Dermis blood vessel endothelial cell (primary cell): ENCODE measurements around the gene FCRLB. TPM values are rescaled to one million over a fixed set of nuclear protein-coding genes. Genes with fewer than 3 reads are reported as not detected.
"Not testable (repeated sequence)": the region's sequence is repeated elsewhere in the genome, so short reads cannot be mapped to it uniquely, and the experiment has no call there.

Experiments used
- DNase-seq: peaks from one replicate; pipeline ENCODE4 v3.0.0; 2010
- total RNA-seq: library from RNA; depleted of rRNA; stranded (reverse); fragments of >200 nt; gene quantifications from 2 replicates; pipeline ENCODE4 v1.2.3, GENCODE V29; 2014

The FCRLB gene
- total RNA-seq, 1 donor from 2014 or later = 0.51 TPM

DNA sequence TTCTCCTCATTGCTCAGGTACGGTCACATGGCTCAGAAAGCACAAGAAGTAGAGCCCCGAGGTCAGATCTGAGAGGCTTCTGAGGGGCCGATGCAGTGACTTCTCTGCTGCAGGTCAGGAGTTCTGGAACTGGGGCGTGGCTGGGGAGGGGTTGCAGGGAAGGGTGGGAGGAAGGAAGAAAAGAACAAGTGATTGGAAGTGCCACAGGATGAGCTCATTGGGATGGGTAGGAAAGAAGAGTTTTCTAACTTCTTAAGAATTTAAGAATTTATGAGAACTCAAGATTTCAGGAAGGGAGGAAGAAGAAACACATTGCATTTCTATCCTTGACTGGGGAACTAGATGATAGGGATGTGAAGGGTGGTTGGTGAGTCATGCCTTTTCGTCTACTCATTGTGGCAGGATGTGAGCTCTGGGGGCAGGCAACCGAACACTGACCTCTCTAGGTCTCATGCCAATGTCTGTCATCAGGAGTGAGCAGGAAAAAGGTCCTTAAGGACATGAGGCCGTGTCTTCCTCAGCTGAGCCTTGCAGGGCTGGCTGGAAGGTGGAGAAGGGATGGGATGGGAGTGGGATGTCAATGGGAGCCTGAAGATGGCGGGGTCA, 497 bp downstream of the FCRLB start:
- no peak for DNase-seq

DNA sequence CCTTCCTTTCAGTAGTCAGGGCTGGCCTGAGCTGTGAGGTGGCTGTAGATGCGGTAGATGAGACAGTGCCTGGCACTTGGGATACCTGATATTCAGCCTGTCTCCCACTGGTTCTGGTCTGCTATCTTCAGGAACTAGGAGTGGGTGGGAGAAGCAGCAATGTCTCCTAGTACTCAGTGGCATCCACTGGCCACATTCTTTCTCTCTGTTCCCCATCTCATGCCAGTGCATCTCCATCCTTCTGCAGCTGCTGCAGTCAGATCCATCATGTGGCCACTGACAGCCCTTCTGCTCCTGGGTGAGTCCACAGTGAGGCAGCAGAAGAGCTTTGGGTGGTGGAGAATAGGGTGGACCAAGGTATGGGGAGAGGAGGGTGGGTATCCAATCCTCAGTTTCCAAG, 1.1 kb downstream of the FCRLB start:
- no peak for DNase-seq

DNA sequence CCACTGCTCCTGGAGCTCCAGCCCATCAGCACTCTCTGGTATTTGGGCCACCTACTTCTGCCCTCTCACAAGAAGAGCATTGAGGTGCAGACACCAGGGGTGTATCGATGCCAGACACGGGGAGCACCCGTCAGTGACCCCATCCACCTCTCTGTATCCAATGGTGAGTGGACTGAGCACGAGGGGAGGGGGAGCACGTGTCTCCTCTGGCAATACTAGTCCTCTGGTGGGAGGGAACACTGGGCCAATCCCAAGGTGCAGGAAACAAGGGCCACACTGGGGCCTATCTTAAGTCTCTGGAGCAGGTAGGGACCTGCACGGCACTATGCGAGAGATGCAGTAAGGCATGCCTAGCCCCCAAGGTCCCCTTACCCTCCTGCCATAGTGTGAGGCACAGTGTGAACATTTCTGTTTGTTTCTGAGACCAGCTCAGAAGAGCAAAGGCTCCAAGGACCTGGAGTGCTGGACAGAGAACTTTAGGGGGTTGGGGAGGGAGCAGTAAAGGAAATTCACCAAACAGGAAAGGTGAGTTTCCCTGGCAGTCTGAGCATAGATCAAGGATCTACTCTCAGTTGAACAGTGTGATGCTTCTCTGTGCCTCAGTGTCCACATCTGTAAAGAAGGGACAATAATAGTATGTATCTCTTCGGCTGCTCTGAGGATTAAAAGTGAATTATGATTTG, 2.3 kb downstream of the FCRLB start:
- DNase-seq = no peak

DNA sequence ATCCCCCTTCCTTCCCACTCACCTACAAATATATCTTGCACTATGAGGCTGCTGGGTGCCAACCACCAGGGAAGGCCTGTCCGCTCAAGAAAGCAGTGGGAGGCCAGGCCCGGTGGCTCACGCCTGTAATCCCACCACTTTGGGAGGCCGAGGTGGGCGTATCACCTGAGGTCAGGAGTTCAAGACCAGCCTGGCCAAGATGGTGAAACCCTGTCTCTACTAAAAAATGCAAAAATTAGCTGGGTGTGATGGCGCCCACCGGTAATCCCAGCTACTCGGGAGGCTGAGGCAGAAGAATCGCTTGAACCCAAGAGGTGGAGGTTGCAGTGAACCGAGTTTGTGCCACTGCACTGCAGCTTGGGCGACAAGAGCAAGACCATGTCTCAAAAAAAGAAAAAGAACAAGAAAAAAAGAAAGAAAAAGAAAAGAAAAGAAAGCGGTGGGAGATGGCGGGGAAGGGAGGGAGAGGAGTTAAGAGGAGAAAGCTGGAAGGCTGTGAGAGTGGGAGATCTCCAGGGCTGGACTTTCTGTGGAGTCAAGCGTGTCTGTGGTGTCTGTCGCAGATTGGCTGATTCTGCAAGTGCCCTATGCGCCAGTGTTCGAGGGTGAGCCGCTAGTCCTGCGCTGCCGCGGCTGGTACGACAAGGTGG, 4.0 kb downstream of the FCRLB start:
- not testable (repeated sequence) for DNase-seq

DNA sequence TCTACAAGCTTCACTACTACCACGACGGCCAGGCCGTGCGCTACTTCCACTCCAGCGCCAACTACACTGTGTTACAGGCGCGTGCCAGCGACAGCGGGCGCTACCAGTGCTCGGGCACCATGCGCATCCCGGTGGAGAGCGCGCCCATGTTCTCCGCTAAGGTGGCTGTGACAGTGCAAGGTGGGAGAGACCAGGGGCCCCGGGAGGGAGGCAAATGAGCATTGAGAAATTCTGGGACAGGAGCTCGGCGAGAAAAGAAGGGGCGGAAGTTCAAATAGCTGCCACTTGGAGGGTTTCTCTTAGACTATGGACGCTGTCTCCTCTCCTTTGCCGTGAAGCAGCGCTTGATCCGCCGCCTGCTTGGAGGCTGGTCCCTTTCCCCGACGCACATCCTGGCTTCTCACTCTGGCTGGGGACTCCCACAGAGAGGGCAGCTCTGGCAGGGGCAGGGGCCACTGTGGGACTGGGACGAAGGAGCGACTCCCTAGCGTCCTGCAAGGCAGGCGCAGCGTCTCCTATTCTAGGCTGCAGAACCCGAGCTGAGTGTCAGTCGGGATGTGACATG, 4.6 kb downstream of the FCRLB start:
- DNase-seq = peak; percentile 46

DNA sequence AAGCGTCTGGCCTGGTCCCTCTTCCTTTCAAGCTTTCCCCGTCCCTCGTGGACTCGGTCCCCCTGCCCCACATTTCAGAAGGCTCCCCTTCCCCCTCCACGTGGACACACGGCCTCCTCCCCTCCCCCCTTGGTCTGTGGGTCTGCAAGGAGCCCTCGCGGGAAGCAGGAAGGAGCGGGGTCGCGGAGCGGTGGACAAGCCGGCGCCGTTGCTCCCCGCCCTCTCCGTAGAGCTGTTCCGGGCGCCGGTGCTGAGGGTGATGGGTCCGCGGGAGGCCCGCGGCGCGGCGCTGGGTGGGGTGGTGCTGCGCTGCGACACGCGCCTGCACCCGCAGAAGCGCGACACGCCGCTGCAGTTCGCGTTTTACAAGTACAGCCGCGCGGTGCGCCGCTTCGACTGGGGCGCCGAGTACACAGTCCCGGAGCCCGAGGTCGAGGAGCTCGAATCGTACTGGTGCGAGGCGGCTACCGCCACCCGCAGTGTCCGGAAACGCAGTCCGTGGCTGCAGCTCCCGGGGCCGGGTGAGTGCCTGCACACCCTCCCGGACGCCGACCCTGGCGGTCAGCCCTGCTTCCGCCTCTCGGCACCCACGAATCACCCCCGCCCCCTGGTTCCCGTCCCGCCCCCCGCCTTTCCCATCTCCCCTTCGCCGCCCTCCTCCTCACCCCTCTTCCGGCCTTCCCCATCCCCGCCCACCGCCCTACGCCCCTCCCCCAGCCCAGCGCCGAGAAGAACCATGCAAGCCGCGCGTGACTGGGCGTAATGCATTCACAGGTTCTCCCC, 5.3 kb downstream of the FCRLB start:
- DNase-seq = peak; percentile 51

DNA sequence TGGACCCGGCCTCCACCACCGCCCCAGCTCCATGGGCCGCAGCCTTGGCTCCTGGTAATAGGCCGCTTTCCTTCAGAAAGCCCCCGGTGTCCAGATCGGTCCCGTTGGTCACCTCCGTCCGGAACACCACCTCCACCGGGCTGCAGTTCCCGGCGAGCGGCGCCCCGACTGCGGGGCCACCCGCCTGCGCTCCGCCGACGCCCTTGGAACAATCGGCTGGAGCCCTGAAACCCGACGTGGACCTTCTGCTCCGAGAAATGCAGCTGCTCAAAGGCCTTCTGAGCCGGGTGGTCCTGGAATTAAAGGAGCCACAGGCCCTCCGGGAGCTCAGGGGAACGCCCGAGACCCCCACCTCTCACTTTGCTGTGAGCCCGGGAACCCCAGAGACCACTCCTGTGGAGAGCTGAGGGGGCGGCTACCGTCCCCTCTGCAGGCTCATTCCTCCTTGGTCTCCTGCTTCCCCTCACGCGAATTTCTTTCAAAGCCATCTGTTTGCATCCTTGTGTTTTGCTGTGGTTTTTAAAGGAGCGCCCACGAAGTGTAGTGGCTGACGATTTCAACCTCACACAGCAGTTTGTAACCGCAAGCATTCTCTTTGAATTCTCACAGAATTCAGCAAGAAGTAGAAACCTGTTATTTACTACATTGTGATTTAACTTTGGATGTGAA, 6.0 kb downstream of the FCRLB start:
- DNase-seq = no peak

DNA sequence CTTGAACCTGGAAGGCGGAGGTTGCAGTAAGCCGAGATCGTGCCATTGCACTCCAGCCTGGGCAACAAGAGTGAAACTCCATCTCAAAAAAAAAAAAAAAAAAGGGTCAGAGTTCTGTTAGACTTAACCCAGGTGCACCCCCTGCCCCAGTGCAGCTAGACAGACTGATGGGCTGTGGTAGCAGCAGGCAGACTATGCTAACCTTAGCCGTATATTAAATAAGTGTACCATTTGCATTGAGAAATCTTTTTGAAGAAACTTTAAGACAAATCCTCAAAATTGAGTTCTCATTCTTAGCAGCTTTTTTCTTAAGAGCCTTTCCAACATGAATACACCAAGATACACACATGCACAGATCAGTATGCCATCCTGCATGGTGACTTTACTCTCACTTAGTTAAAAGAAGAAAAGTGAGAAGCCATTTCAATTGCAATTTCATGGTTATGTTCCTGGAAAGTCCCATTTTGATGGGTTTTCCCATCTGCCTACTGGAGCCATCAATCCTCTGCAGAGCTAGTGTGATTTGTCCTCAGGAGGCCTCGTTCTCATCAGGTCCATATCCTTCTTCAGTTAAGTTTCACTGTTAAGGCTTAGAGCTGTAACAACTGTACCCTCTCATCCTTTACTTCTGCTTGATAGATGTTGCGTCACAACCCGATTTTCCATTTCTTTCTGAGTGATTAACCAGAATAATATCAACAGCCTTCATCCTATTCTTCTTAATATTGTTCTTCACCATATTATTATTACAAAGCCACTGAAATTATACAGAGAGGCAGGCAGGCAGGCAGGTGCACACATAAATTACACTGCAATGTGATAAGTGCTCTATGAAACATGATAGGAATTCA, 7.3 kb downstream of the FCRLB start:
- no peak for DNase-seq

DNA sequence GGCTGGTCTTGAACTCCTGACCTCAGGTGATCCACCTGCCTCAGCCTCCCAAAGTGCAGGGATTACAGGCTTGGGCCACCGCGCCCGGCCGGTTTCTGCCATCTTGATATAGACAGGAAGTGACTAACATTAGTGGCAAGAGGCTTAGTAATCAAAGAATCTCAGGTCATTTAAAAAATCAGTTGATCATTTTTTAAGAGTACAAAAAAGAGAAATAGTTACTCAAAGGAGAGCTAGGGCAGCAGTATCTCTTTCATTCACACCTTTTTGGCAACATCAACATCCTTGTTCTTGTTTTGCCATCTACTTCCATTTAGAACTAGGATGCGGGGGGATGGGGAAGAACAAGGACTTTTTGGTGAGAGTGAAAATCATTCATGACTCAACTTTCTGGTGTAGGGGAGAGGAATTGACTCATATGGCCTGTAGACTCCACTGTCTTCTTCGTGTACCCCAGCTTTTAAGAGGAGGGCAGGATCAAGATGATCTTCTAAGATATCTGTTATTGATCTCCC, 8.8 kb downstream of the FCRLB start:
- peak; percentile 57 for DNase-seq

DNA sequence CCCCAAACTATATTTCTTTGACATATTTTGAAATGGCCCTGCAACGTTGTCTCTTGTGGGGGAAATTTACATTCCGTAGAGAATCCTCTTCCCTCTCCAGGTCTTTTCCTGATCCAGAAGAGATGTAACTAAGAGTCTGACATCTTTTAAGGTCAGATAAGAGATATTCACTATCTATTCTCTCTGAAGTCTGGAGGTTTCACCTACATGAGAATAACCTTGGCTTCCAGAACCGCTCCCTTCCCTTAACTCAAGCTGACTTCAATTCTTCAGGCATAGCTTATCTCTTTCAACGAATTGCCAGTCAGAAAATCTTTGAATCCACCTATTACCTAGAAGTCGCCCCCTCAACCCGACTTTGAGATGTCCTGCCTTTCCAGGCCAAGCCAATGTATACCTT, 9.9 kb downstream of the FCRLB start:
- DNase-seq = no peak

DNA sequence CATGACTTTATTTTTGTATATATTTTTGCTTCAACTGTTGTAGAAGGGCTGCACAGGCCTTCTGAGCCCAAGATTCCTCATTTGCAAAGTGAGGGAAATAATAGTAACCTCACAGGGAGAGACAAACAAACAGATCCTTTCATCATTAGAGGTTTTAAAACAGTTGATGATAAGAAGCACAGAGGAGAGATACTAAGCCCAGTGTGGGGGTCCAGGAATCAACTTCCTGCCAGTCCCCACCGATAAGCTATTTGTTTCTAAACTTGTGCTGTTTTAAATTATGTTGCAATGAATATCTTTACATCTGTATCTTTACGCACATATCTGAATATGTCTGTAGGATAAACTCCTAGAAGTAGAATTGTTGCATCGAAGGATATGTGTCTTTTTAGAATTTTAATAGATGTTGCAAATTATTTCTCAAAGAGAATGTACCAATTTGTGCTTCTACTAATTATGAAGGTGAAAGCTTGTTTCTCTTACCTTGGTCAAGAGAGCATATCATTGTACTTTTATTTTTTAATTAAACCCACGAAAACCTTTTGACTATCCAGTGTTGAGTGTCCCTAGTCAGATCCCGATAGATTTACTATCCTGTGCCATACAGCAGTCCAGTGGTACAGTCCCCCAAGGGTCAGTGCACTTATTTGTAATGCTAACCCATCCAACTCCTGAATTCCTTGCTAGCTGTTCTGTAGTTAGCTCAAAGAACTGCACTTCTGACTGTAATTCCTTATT, 10.8 kb downstream of the FCRLB start:
- no peak for DNase-seq

DNA sequence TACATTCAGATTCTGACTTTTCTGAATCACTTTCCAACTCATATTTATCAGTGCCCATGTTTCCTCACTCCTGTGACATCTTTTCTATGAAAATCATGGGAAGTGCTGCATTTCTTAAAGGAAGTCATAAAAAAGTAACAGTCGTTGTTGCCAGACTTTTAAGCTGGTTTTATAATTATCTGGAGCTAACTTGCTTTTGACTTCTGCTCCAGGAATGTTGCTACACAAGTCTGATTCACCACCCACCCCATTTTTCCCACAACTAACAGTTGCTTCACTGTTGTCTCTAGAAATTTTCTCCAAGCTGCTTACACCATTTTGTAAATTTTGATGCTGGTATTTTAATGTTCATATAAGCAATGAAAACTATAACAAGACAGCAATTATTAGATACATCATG, 12.2 kb downstream of the FCRLB start:
- DNase-seq = peak; percentile 79

DNA sequence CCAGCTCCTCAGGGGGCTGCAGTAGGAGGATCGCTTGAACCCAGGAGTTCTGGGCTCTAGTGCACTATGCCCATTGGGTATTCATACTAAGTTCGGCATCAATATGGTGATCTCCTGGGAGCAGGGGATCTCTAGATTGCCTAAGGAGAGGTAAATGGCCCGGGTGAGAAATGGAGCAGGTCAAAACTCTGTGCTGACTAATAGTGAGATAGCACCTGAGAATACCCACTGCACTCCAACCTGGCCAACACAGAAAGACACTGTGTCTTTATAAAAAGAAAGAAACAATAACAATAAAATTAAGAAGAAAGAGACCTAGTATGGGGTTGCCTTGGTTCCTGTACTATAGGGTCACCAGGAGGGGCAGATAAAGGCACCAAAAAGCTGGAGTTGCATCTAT, 14.5 kb downstream of the FCRLB start:
- DNase-seq = no peak

DNA sequence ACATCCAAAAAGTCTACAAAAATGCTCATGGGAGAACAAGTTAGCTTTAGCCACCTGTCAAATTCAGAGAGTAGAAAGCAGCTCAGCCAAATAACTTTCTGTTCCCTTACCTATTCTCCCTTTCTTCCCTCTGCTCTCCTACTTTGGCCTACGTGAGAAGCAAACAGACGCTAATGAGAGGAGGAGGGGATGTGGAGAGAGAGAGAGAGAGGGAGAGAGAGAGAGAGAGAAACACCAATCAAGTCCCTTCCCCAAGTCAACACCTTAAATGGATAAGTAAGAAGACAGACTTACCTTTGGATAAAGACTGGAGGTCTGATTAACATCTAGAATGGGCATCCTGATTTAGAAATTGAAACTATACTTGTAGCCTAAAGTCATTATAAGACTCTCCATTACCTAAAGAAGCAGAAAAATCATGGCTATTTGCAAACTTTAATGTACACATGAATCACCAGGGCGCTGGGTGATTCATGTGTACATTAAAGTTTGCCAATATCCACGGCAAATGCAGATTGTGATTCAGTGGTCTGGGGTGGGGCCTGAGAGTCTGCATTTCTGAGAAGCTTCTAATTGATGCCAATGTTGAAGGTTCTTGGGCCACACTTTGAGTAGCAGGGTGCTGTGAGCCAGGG, 15.1 kb downstream of the FCRLB start:
- DNase-seq = no peak

DNA sequence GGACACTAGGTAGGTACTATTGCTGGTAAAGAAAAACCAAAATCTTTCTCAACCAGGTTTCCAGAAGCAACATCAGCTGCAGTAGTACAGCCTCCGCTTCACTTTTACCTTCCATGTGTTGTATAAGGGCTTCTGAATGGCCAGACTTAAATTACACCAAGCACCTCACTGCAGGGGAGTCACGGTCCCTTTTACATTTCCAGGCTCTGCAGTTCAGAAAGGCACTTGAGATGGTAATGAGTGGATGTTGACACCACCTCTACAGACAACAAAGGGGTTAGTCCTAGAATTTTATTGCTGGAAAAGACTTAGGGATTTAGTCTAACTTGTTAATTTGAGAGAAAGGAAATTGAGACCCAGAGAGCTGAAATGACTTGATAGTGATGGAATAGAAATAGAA, 16.3 kb downstream of the FCRLB start:
- no peak for DNase-seq

DNA sequence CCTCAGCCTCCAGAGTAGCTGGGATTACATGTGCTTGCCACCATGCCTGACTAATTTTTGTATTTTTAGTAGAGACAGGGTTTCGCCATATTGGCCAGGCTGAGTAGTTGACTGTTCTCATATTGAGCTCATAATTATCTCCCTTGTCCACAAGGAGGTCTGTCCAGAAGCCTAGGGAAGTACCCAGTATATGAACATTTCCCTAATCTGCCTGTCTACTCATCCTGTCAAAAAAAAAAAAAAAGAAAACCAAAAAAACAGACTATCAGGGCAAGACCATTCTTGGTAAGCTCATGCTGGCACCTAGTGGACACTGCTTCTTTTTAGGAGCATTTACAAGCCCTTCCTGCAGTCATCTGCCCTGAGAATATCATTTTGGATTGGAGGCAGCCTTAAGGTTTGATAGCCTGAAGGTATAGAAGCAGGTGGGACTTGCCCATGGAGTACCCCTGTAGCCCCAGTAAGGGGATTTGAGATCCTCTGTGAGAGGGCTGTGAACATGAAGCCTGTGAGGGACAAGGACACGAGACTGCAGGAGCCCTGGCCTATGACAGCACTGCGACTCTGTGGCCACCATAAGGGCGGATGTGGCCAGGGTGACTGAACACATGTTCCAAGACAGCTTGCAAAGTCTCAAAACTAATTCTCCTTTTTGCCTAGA, 17.4 kb downstream of the FCRLB start:
- peak; percentile 78 for DNase-seq

DNA sequence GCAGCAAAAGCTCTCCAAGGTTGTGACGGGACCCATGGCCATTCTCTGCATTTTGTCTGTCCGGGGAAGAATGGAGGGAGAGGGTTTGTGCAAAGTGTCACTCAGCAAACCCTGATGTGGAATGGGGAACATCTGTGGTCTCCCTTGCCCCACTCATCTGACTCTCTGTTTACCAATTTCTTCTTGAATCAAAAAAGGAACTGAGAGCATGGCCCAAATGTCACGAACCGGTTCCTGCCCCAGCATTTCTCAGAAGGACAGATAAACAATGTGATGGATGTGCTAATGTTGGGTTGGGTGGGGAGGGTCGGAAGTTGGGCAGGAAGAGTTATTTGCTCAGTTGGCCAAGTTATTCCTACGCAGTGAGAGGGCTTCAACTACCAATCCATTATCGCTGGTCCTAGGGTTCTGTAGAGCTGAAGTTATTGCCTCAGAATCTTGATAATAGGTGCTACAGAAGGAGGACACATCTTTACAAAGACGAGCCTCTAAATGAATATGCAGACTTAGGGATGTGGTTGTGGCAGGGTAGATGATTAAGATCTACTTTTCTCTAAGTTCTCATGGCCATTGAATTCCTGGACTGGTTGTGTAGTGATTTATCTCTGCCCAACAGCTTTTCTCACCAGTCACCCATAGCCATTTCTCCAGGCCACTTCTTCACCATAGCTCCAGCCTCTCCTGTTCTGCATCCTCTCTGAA, 18.7 kb downstream of the FCRLB start:
- DNase-seq = no peak

DNA sequence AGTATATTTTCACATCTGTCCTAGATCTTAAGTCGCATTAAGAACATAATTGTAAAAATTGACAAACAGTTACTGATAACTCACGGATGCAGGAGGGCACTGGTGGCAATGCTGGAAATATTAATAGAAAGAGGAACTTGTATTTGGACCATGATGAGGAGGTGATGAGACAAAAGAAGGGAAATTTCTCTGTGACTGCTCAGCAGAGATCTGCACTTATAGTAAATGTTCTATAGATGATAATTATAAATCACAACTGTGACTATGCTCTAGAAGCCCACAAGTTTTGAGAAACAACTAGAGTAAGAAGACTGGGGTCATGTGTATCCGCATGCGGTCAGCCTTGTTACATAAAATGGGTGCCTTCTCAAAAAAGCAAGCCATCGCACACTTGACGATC, 19.6 kb downstream of the FCRLB start:
- no peak for DNase-seq

DNA sequence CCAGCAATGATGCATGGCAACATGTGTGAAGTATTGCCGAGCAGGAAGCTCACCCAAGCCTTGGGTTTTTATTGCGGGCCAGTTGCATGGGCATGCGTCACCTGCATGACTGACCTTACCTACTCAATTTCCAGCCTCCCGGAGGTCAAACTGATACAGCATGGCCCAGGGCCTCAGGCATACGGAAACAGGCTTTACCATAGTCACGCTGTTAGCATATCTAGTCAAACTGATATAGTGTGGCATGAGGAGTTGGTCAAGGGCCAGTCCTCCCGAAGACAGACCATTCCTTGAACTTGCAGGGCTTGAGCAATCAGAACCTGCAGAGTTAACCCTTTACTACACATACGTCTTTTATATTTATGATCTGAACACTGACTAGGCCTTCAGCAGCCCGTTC, 21.9 kb downstream of the FCRLB start:
- no peak for DNase-seq
